Hematopoietic multipotent progenitor cell treated with erythropoietin and hydrocortisone succinate and interleukin-3 and kit ligand, for 6 days (in vitro differentiated cells): ENCODE data around the gene FDX1.

Source experiments
- DNase-seq: peaks from one replicate; pipeline ENCODE4 v3.0.0-alpha.2; 2015

The FDX1 gene

GRCh38 chr11:110513259-110513801, 83.6 kb downstream of the FDX1 start:
- DNase-seq: no peak

GRCh38 chr11:110513846-110514437, 84.2 kb downstream of the FDX1 start:
- DNase-seq: no peak
